Measurements from ENCODE around the gene TLR3.

GRCh38 chr4:186051096-186051495 lies 17.9 kb upstream of the TLR3 start:
- TF ChIP-seq PRDM1 (tag by site-specific recombination; IDR thresholded peaks at IDR 0.05), result no peak
- TF ChIP-seq SALL2 (tag by site-specific recombination; IDR thresholded peaks at IDR 0.05; ENCODE audit: borderline replicate concordance), result no peak
- TF ChIP-seq ZNF404 (tag by site-specific recombination; IDR thresholded peaks at IDR 0.05), result no peak
- no peak for TF ChIP-seq ZNF621 (tag by site-specific recombination; IDR thresholded peaks at IDR 0.05)
- TF ChIP-seq CTCF (tag by site-specific recombination; IDR thresholded peaks at IDR 0.05), result no peak
- no peak for TF ChIP-seq GFI1B (tag by site-specific recombination; IDR thresholded peaks at IDR 0.05)
- no peak for TF ChIP-seq KLF10 (tag by site-specific recombination; IDR thresholded peaks at IDR 0.05)
- no peak for TF ChIP-seq ZNF768 (tag by site-specific recombination; IDR thresholded peaks at IDR 0.05)
- TF ChIP-seq REPIN1 (tag by site-specific recombination; IDR thresholded peaks at IDR 0.05; ENCODE audit: low read depth), result no peak
- no peak for TF ChIP-seq ZNF561 (tag by site-specific recombination; IDR thresholded peaks at IDR 0.05; ENCODE audit: borderline replicate concordance)
- TF ChIP-seq ZXDB (tag by site-specific recombination; IDR thresholded peaks at IDR 0.05), result no peak
- no peak for TF ChIP-seq SCRT1 (tag by site-specific recombination; IDR thresholded peaks at IDR 0.05; ENCODE audit: borderline replicate concordance)
